SK-N-MC (cell line): Measurements from ENCODE around the gene ATP2B2.

Experiments
- EZH2 ChIP-seq: fragments of 200-600 bp; sonication (generic); IDR thresholded peaks from one replicate; pipeline ENCODE4 v1.6.1; 2017; ENCODE audit warnings: antibody characterized with exemption
- POLR2AphosphoS5 ChIP-seq: IDR thresholded peaks from 2 replicates; pipeline ENCODE4 v1.6.1; 2012; ENCODE audit warnings: mild to moderate bottlenecking, low read depth, low read length, borderline replicate concordance

GRCh38 chr3:10274601-10275000 lies 230.8 kb downstream of the ATP2B2 start:
- TF ChIP-seq POLR2AphosphoS5 (no peak), EZH2 (no peak)
